Measurements from ENCODE around the gene CHCHD6.

The CHCHD6 gene

GRCh38 chr3:126936853-126937425, 232.9 kb downstream of the CHCHD6 start:
- TF ChIP-seq GATA3 (IDR thresholded peaks at IDR 0.05; ENCODE audit: low read depth, low read length) (no peak), GATA2 (IDR thresholded peaks at IDR 0.05; ENCODE audit: low read depth, low read length) (no peak)

GRCh38 chr3:126937533-126937932, 233.5 kb downstream of the CHCHD6 start:
- TF ChIP-seq GATA3 (IDR thresholded peaks at IDR 0.05; ENCODE audit: low read depth, low read length) (no peak), GATA2 (IDR thresholded peaks at IDR 0.05; ENCODE audit: low read depth, low read length) (peak; percentile 62; the same call in 1 of the 2 replicates)

GRCh38 chr3:126937973-126938372, 233.9 kb downstream of the CHCHD6 start:
- no peak for TF ChIP-seq GATA3 (IDR thresholded peaks at IDR 0.05; ENCODE audit: low read depth, low read length)
- no peak; the same call in 1 of the 2 replicates for TF ChIP-seq GATA2 (IDR thresholded peaks at IDR 0.05; ENCODE audit: low read depth, low read length)

GRCh38 chr3:126938520-126939337, 234.7 kb downstream of the CHCHD6 start:
- TF ChIP-seq GATA2 (IDR thresholded peaks at IDR 0.05; ENCODE audit: low read depth, low read length), result no peak
- TF ChIP-seq GATA3 (IDR thresholded peaks at IDR 0.05; ENCODE audit: low read depth, low read length), result no peak

GRCh38 chr3:126939338-126939718, 235.3 kb downstream of the CHCHD6 start:
- TF ChIP-seq GATA2 (IDR thresholded peaks at IDR 0.05; ENCODE audit: low read depth, low read length), result no peak
- TF ChIP-seq GATA3 (IDR thresholded peaks at IDR 0.05; ENCODE audit: low read depth, low read length), result no peak

- no peak for TF ChIP-seq GATA3 (IDR thresholded peaks at IDR 0.05; ENCODE audit: low read depth, low read length)
- no peak for TF ChIP-seq GATA2 (IDR thresholded peaks at IDR 0.05; ENCODE audit: low read depth, low read length)
Measured at GRCh38 chr3:126939733-126940132, 235.7 kb downstream of the CHCHD6 start.

GRCh38 chr3:126941721-126942270, 237.8 kb downstream of the CHCHD6 start:
- TF ChIP-seq GATA2 (IDR thresholded peaks at IDR 0.05; ENCODE audit: low read depth, low read length) (no peak), GATA3 (IDR thresholded peaks at IDR 0.05; ENCODE audit: low read depth, low read length) (no peak)

GRCh38 chr3:126944089-126944965, 240.3 kb downstream of the CHCHD6 start:
- TF ChIP-seq GATA3 (IDR thresholded peaks at IDR 0.05; ENCODE audit: low read depth, low read length), result no peak

GRCh38 chr3:126945171-126945721, 241.2 kb downstream of the CHCHD6 start:
- TF ChIP-seq GATA3 (IDR thresholded peaks at IDR 0.05; ENCODE audit: low read depth, low read length), result no peak
- no peak for TF ChIP-seq GATA2 (IDR thresholded peaks at IDR 0.05; ENCODE audit: low read depth, low read length)

GRCh38 chr3:126945891-126946290, 241.9 kb downstream of the CHCHD6 start:
- TF ChIP-seq GATA2 (IDR thresholded peaks at IDR 0.05; ENCODE audit: low read depth, low read length), result no peak
- no peak for TF ChIP-seq GATA3 (IDR thresholded peaks at IDR 0.05; ENCODE audit: low read depth, low read length)

GRCh38 chr3:126946405-126946804, 242.4 kb downstream of the CHCHD6 start:
- TF ChIP-seq GATA2 (IDR thresholded peaks at IDR 0.05; ENCODE audit: low read depth, low read length), result no peak

GRCh38 chr3:126947429-126947828, 243.4 kb downstream of the CHCHD6 start:
- TF ChIP-seq GATA3 (IDR thresholded peaks at IDR 0.05; ENCODE audit: low read depth, low read length) (no peak), GATA2 (IDR thresholded peaks at IDR 0.05; ENCODE audit: low read depth, low read length) (no peak)

- TF ChIP-seq GATA2 (IDR thresholded peaks at IDR 0.05; ENCODE audit: low read depth, low read length) (no peak), GATA3 (IDR thresholded peaks at IDR 0.05; ENCODE audit: low read depth, low read length) (no peak)
Measured at GRCh38 chr3:126948980-126949535, 245.0 kb downstream of the CHCHD6 start.

GRCh38 chr3:126951561-126951960, 247.5 kb downstream of the CHCHD6 start:
- TF ChIP-seq GATA2 (IDR thresholded peaks at IDR 0.05; ENCODE audit: low read depth, low read length) (no peak), GATA3 (IDR thresholded peaks at IDR 0.05; ENCODE audit: low read depth, low read length) (no peak)
